B cell (primary cell): ENCODE data around the gene DACT2. TPM values are rescaled to one million over a fixed set of nuclear protein-coding genes. Genes with fewer than 3 reads are reported as not detected.

ENCODE experiments used
- ATAC-seq: fragments of 200-7000 bp; cut with Tn5 transposase; one replicate; pipeline ENCODE4 v1.10.0; 2021; ENCODE audit warnings: low read depth, mild to moderate bottlenecking, moderate number of reproducible peaks, moderate library complexity
- CTCF ChIA-PET: fragments of 350-600 bp; sonication (Branson Sonifier 250); formaldehyde crosslinking; loops from one replicate; lab custom pipeline; 2021; ENCODE audit warnings: antibody characterized with exemption, inconsistent platforms; lab: Charles Lee
- POLR2A ChIA-PET: fragments of 350-600 bp; sonication (Branson Sonifier 250); formaldehyde crosslinking; loops from one replicate; lab custom pipeline; 2021; ENCODE audit warnings: antibody characterized with exemption; lab: Charles Lee
- DNase-seq: peaks from one replicate; pipeline ENCODE4 v3.0.0; 2013
- H2AFZ ChIP-seq: 2 replicates; pipeline ENCODE4 v1.6.1; 2012; ENCODE audit warnings: mild to moderate bottlenecking, low read depth, low read length; ENCODE audit not compliant: insufficient read depth, poor library complexity, severe bottlenecking
- H3K27ac ChIP-seq, 2 donors: 1 replicate in 1 of 2; 2 replicates in 1 of 2; pipeline ENCODE4 v1.5.1; 2012 to 2013; ENCODE audit warnings: low read length in 2 of 2, mild to moderate bottlenecking in 2 of 2, moderate library complexity in 1 of 2
- H3K27me3 ChIP-seq, 4 experiments: fragments of 200-600 bp in 1 of 4; sonication (generic) in 1 of 4; replicated peaks in 1 of 4; 1 replicate in 2 of 4; 2 replicates in 2 of 4; pipeline versions ENCODE4 v1.6.1 to v1.7.0; 2013 to 2016; ENCODE audit warnings: low read length in 3 of 4, mild to moderate bottlenecking in 2 of 4, mixed read lengths in 1 of 4, moderate library complexity in 1 of 4; ENCODE audit not compliant: insufficient read depth in 4 of 4, control insufficient read depth in 3 of 4; ENCODE audit errors: control extremely low read depth in 1 of 4
- H3K36me3 ChIP-seq, 2 experiments: replicated peaks in 1 of 2; 1 replicate in 1 of 2; 2 replicates in 1 of 2; pipeline versions ENCODE4 v1.6.1 to v1.7.1; 2013; ENCODE audit warnings: low read length in 1 of 2; ENCODE audit not compliant: insufficient read depth in 2 of 2, control insufficient read depth in 1 of 2; ENCODE audit errors: control extremely low read depth in 1 of 2, extremely low read depth in 1 of 2
- H3K4me1 ChIP-seq, 2 donors: fragments of 200-600 bp in 1 of 2; sonication (generic) in 1 of 2; 1 replicate in 1 of 2; 2 replicates in 1 of 2; pipeline versions ENCODE4 v1.5.1 to v1.6.1; 2013 to 2017; ENCODE audit warnings: low read length in 2 of 2; ENCODE audit not compliant: control insufficient read depth in 2 of 2, insufficient read depth in 2 of 2
- H3K4me2 ChIP-seq: replicated peaks from 2 replicates; pipeline ENCODE3; 2012; ENCODE audit warnings: mild to moderate bottlenecking, low read depth, low read length; ENCODE audit not compliant: poor library complexity, severe bottlenecking
- H3K4me3 ChIP-seq, 5 experiments: fragments of 200-600 bp in 1 of 5; sonication (generic) in 1 of 5; 1 replicate in 3 of 5; 2 replicates in 2 of 5; pipeline versions ENCODE4 v1.5.1 to v1.7.0; 2011 to 2016; ENCODE audit warnings: low read length in 4 of 5, mild to moderate bottlenecking in 4 of 5, low read depth in 2 of 5, control low read depth in 1 of 5, moderate library complexity in 1 of 5; ENCODE audit not compliant: insufficient read depth in 1 of 5; ENCODE audit errors: control extremely low read depth in 1 of 5, extremely low read depth in 1 of 5
- H3K79me2 ChIP-seq: fragments of 200-600 bp; sonication (generic); one replicate; pipeline ENCODE4 v1.6.0; 2016; ENCODE audit warnings: low read length; ENCODE audit not compliant: control insufficient read depth, insufficient read depth
- H3K9ac ChIP-seq: fragments of 200-600 bp; sonication (generic); 2 replicates; pipeline ENCODE4 v1.6.1; 2017; ENCODE audit warnings: mild to moderate bottlenecking, low read length, moderate library complexity
- H3K9me3 ChIP-seq, 3 donors: one replicate each; pipeline versions ENCODE4 v1.6.1 to v1.7.1; 2013; ENCODE audit warnings: low read length in 2 of 3; ENCODE audit not compliant: control insufficient read depth in 2 of 3, insufficient read depth in 1 of 3; ENCODE audit errors: control extremely low read depth in 1 of 3
- H4K20me1 ChIP-seq: 2 replicates; pipeline ENCODE4 v1.6.0; 2012; ENCODE audit warnings: mild to moderate bottlenecking, low read length; ENCODE audit not compliant: insufficient read depth, control insufficient read depth, poor library complexity, severe bottlenecking
- H3K27ac Mint-ChIP-seq: one replicate; pipeline ENCODE4 v1.8.0; 2021; ENCODE audit warnings: mixed read lengths
- H3K27me3 Mint-ChIP-seq: one replicate; pipeline ENCODE4 v1.8.0; 2021; ENCODE audit warnings: mixed read lengths
- H3K4me1 Mint-ChIP-seq: one replicate; pipeline ENCODE4 v1.8.0; 2021; ENCODE audit warnings: mixed read lengths
- H3K4me3 Mint-ChIP-seq: one replicate; pipeline ENCODE4 v1.8.0; 2021; ENCODE audit warnings: mixed read lengths
- H3K9me3 Mint-ChIP-seq: one replicate; pipeline ENCODE4 v1.8.0; 2022; ENCODE audit warnings: mixed read lengths; ENCODE audit not compliant: insufficient read depth
- EZH2 ChIP-seq: IDR thresholded peaks from 2 replicates; pipeline ENCODE4 v1.6.1; 2012; ENCODE audit warnings: borderline replicate concordance, low read depth, mild to moderate bottlenecking, moderate library complexity, low read length; ENCODE audit not compliant: insufficient read depth, poor library complexity, severe bottlenecking
- WGBS: methylation state at CpG from one replicate; pipeline ENCODE4 v1.1.5; 2013; ENCODE audit warnings: missing lambda C conversion rate; ENCODE audit not compliant: insufficient coverage; 5-methylcytosine and 5-hydroxymethylcytosine counted together
- intact Hi-C: fragments of 100-400 bp; cut with micrococcal nuclease; formaldehyde crosslinking; loops from one replicate; pipeline ENCODE4 v1.10.0; 2022
- polyA plus RNA-seq: library from polyadenylated mRNA; depleted of rRNA; stranded (reverse); fragments of >200 nt; gene quantifications from 2 replicates; pipeline ENCODE4 v1.2.3, GENCODE V29; 2012
- total RNA-seq, 2 donors: library from RNA; stranded (reverse); fragments of 120-200 nt in 1 of 2; gene quantifications; 1 replicate in 1 of 2; 2 replicates in 1 of 2; pipeline versions ENCODE4 v1.2.3 to v1.2.4, GENCODE V29; 2013 to 2022
- TF ChIP-seq, protein P1 (sequence below): fragments of 200-600 bp; IDR thresholded peaks from one replicate; pipeline ENCODE4 v1.8.0; 2022; ENCODE audit warnings: antibody characterized with exemption, mild to moderate bottlenecking

The DACT2 gene
- total and polyA plus RNA-seq, 2 donors (not counting 1 experiment from before 2014, with no cell fraction given): not detected

DNA sequence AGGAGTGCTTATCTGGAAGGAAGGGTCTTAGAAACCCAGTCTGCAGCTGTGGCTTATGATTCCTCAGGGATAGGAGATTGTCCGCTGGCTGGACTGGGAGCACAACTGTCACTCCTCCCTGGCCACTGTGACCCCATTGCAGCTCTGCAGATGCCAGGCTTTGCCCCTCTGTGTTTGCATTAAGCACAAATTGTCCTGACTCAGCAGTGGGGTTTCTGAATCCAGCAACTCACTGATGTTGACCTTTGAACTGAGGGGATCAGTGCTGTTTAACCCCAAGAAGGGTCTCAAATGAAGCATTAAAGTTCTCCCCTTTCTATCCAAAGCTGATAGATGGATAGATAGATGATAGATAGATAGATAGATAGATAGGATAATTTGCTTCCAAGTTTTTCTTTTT is 29.5 kb downstream of the DACT2 start:
- no peaks in the 10 kb centered on the region for H3K79me2 ChIP-seq

DNA sequence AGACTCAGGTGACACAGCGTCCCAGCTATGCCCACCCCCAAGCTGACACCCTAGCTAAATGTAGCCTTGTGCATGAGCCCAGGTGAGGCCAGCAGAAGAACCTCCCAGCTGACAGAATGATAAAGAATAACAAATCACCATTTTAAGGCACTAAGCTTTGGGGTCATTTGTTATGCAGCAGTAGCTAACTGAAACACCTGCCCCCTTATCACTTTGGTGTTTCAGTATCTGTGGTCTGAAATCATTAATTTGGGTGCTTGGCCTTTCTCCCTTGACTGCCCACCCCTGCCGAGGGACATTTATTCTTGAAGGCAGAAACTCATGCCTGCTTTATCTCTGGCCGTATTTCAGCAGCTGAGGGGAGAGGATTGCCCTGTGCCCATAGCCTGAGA is 30.0 kb downstream of the DACT2 start:
- no peaks in the 10 kb centered on the region for H3K79me2 ChIP-seq
- TF ChIP-seq, protein P1, sequence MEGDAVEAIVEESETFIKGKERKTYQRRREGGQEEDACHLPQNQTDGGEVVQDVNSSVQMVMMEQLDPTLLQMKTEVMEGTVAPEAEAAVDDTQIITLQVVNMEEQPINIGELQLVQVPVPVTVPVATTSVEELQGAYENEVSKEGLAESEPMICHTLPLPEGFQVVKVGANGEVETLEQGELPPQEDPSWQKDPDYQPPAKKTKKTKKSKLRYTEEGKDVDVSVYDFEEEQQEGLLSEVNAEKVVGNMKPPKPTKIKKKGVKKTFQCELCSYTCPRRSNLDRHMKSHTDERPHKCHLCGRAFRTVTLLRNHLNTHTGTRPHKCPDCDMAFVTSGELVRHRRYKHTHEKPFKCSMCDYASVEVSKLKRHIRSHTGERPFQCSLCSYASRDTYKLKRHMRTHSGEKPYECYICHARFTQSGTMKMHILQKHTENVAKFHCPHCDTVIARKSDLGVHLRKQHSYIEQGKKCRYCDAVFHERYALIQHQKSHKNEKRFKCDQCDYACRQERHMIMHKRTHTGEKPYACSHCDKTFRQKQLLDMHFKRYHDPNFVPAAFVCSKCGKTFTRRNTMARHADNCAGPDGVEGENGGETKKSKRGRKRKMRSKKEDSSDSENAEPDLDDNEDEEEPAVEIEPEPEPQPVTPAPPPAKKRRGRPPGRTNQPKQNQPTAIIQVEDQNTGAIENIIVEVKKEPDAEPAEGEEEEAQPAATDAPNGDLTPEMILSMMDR: no peak
- TF ChIP-seq EZH2: no peak
- no peaks in the 10 kb centered on the region for H3K27me3 ChIP-seq
- Mint-ChIP-seq H3K4me1 (no peaks in the 10 kb centered on the region), H3K9me3 (no peaks in the 10 kb centered on the region), H3K27ac (no peak overlapping the region), H3K27me3 (no peaks in the 10 kb centered on the region), H3K4me3 (no peak overlapping the region)
- DNase-seq (no peak), ATAC-seq (no peak)
- intact Hi-C loops: no loop called here
- H3K9ac ChIP-seq: no peak overlapping the region
- no peaks in the 10 kb centered on the region for H4K20me1 ChIP-seq
- H3K9me3 ChIP-seq: peaks cover 0 to 8% (median 0%) of the 10 kb centered on the region in 3 donors
- no peak overlapping the region for H3K4me3 ChIP-seq
- H3K36me3 ChIP-seq: no peaks in the 10 kb centered on the region
- ChIA-PET CTCF (no interaction called here), POLR2A (no interaction called here)
- 78% methylated on average over 3 of the region's 3 CpGs for WGBS
- H3K4me2 ChIP-seq: no peak overlapping the region
- no peak overlapping the region for H2AFZ ChIP-seq
- H3K4me1 ChIP-seq: no peaks in the 10 kb centered on the region
- H3K27ac ChIP-seq: no peak overlapping the region

More for the DNA sequence above, 29.5 kb downstream of the DACT2 start:
- Mint-ChIP-seq H3K4me3 (no peak overlapping the region), H3K9me3 (no peaks in the 10 kb centered on the region), H3K27ac (no peak overlapping the region), H3K27me3 (no peaks in the 10 kb centered on the region), H3K4me1 (no peaks in the 10 kb centered on the region)
- Histone ChIP-seq H3K27me3 (no peaks in the 10 kb centered on the region), H3K9ac (no peak overlapping the region), H3K4me2 (no peak overlapping the region), H2AFZ (no peak overlapping the region), H4K20me1 (no peaks in the 10 kb centered on the region), H3K4me1 (no peaks in the 10 kb centered on the region), H3K9me3 (peaks cover 0 to 8% (median 0%) of the 10 kb centered on the region in 3 donors), H3K4me3 (no peak overlapping the region), H3K27ac (no peak overlapping the region), H3K36me3 (no peaks in the 10 kb centered on the region)
- no peak for DNase-seq
- 88% methylated on average over 1 of the region's 1 CpG for WGBS
- TF ChIP-seq EZH2: no peak
- TF ChIP-seq, protein P1: no peak
- POLR2A ChIA-PET: no interaction called here
- intact Hi-C loops: no loop called here
- CTCF ChIA-PET: no interaction called here
- ATAC-seq: no peak
